B cell (primary cell): ENCODE measurements around the gene SCARB1. TPM values are rescaled to one million over a fixed set of nuclear protein-coding genes. Genes with fewer than 3 reads are reported as not detected.
"Not testable (repeated sequence)": the region's sequence is repeated elsewhere in the genome, so short reads cannot be mapped to it uniquely, and the experiment has no call there.

Source experiments
- ATAC-seq: fragments of 200-7000 bp; cut with Tn5 transposase; one replicate; pipeline ENCODE4 v1.10.0; 2021; ENCODE audit warnings: low read depth, mild to moderate bottlenecking, moderate number of reproducible peaks, moderate library complexity
- CTCF ChIA-PET: fragments of 350-600 bp; sonication (Branson Sonifier 250); formaldehyde crosslinking; loops from one replicate; lab custom pipeline; 2021; ENCODE audit warnings: antibody characterized with exemption, inconsistent platforms; lab: Charles Lee
- POLR2A ChIA-PET: fragments of 350-600 bp; sonication (Branson Sonifier 250); formaldehyde crosslinking; loops from one replicate; lab custom pipeline; 2021; ENCODE audit warnings: antibody characterized with exemption; lab: Charles Lee
- DNase-seq: peaks from one replicate; pipeline ENCODE4 v3.0.0; 2013
- H2AFZ ChIP-seq: 2 replicates; pipeline ENCODE4 v1.6.1; 2012; ENCODE audit warnings: mild to moderate bottlenecking, low read depth, low read length; ENCODE audit not compliant: insufficient read depth, poor library complexity, severe bottlenecking
- H3K27ac ChIP-seq, 2 donors: 1 replicate in 1 of 2; 2 replicates in 1 of 2; pipeline ENCODE4 v1.5.1; 2012 to 2013; ENCODE audit warnings: low read length in 2 of 2, mild to moderate bottlenecking in 2 of 2, moderate library complexity in 1 of 2
- H3K27me3 ChIP-seq, 4 experiments: fragments of 200-600 bp in 1 of 4; sonication (generic) in 1 of 4; replicated peaks in 1 of 4; 1 replicate in 2 of 4; 2 replicates in 2 of 4; pipeline versions ENCODE4 v1.6.1 to v1.7.0; 2013 to 2016; ENCODE audit warnings: low read length in 3 of 4, mild to moderate bottlenecking in 2 of 4, mixed read lengths in 1 of 4, moderate library complexity in 1 of 4; ENCODE audit not compliant: insufficient read depth in 4 of 4, control insufficient read depth in 3 of 4; ENCODE audit errors: control extremely low read depth in 1 of 4
- H3K36me3 ChIP-seq, 2 experiments: replicated peaks in 1 of 2; 1 replicate in 1 of 2; 2 replicates in 1 of 2; pipeline versions ENCODE4 v1.6.1 to v1.7.1; 2013; ENCODE audit warnings: low read length in 1 of 2; ENCODE audit not compliant: insufficient read depth in 2 of 2, control insufficient read depth in 1 of 2; ENCODE audit errors: control extremely low read depth in 1 of 2, extremely low read depth in 1 of 2
- H3K4me1 ChIP-seq, 2 donors: fragments of 200-600 bp in 1 of 2; sonication (generic) in 1 of 2; 1 replicate in 1 of 2; 2 replicates in 1 of 2; pipeline versions ENCODE4 v1.5.1 to v1.6.1; 2013 to 2017; ENCODE audit warnings: low read length in 2 of 2; ENCODE audit not compliant: control insufficient read depth in 2 of 2, insufficient read depth in 2 of 2
- H3K4me2 ChIP-seq: replicated peaks from 2 replicates; pipeline ENCODE3; 2012; ENCODE audit warnings: mild to moderate bottlenecking, low read depth, low read length; ENCODE audit not compliant: poor library complexity, severe bottlenecking
- H3K4me3 ChIP-seq, 5 experiments: fragments of 200-600 bp in 1 of 5; sonication (generic) in 1 of 5; 1 replicate in 3 of 5; 2 replicates in 2 of 5; pipeline versions ENCODE4 v1.5.1 to v1.7.0; 2011 to 2016; ENCODE audit warnings: low read length in 4 of 5, mild to moderate bottlenecking in 4 of 5, low read depth in 2 of 5, control low read depth in 1 of 5, moderate library complexity in 1 of 5; ENCODE audit not compliant: insufficient read depth in 1 of 5; ENCODE audit errors: control extremely low read depth in 1 of 5, extremely low read depth in 1 of 5
- H3K79me2 ChIP-seq: fragments of 200-600 bp; sonication (generic); one replicate; pipeline ENCODE4 v1.6.0; 2016; ENCODE audit warnings: low read length; ENCODE audit not compliant: control insufficient read depth, insufficient read depth
- H3K9ac ChIP-seq: fragments of 200-600 bp; sonication (generic); 2 replicates; pipeline ENCODE4 v1.6.1; 2017; ENCODE audit warnings: mild to moderate bottlenecking, low read length, moderate library complexity
- H3K9me3 ChIP-seq, 3 donors: one replicate each; pipeline versions ENCODE4 v1.6.1 to v1.7.1; 2013; ENCODE audit warnings: low read length in 2 of 3; ENCODE audit not compliant: control insufficient read depth in 2 of 3, insufficient read depth in 1 of 3; ENCODE audit errors: control extremely low read depth in 1 of 3
- H4K20me1 ChIP-seq: 2 replicates; pipeline ENCODE4 v1.6.0; 2012; ENCODE audit warnings: mild to moderate bottlenecking, low read length; ENCODE audit not compliant: insufficient read depth, control insufficient read depth, poor library complexity, severe bottlenecking
- H3K27ac Mint-ChIP-seq: one replicate; pipeline ENCODE4 v1.8.0; 2021; ENCODE audit warnings: mixed read lengths
- H3K27me3 Mint-ChIP-seq: one replicate; pipeline ENCODE4 v1.8.0; 2021; ENCODE audit warnings: mixed read lengths
- H3K4me1 Mint-ChIP-seq: one replicate; pipeline ENCODE4 v1.8.0; 2021; ENCODE audit warnings: mixed read lengths
- H3K4me3 Mint-ChIP-seq: one replicate; pipeline ENCODE4 v1.8.0; 2021; ENCODE audit warnings: mixed read lengths
- H3K9me3 Mint-ChIP-seq: one replicate; pipeline ENCODE4 v1.8.0; 2022; ENCODE audit warnings: mixed read lengths; ENCODE audit not compliant: insufficient read depth
- CTCF ChIP-seq: fragments of 200-600 bp; IDR thresholded peaks from one replicate; pipeline ENCODE4 v1.8.0; 2022; ENCODE audit warnings: antibody characterized with exemption, mild to moderate bottlenecking
- EZH2 ChIP-seq: IDR thresholded peaks from 2 replicates; pipeline ENCODE4 v1.6.1; 2012; ENCODE audit warnings: borderline replicate concordance, low read depth, mild to moderate bottlenecking, moderate library complexity, low read length; ENCODE audit not compliant: insufficient read depth, poor library complexity, severe bottlenecking
- WGBS: methylation state at CpG from one replicate; pipeline ENCODE4 v1.1.5; 2013; ENCODE audit warnings: missing lambda C conversion rate; ENCODE audit not compliant: insufficient coverage; 5-methylcytosine and 5-hydroxymethylcytosine counted together
- intact Hi-C: fragments of 100-400 bp; cut with micrococcal nuclease; formaldehyde crosslinking; loops from one replicate; pipeline ENCODE4 v1.10.0; 2022
- polyA minus RNA-seq: library from RNA; depleted of rRNA, polyadenylated mRNA; stranded (reverse); fragments of >200 nt; gene quantifications from 2 replicates; pipeline ENCODE4 v1.2.3, GENCODE V29; 2012
- polyA plus RNA-seq: library from polyadenylated mRNA; depleted of rRNA; stranded (reverse); fragments of >200 nt; gene quantifications from 2 replicates; pipeline ENCODE4 v1.2.3, GENCODE V29; 2012
- total RNA-seq, 2 donors: library from RNA; stranded (reverse); fragments of 120-200 nt in 1 of 2; gene quantifications; 1 replicate in 1 of 2; 2 replicates in 1 of 2; pipeline versions ENCODE4 v1.2.3 to v1.2.4, GENCODE V29; 2013 to 2022

SCARB1 gene
- total RNA-seq (25.8 and 26.8 TPM in 2 replicates), polyA plus RNA-seq (30.0 and 30.7 TPM in 2 replicates), polyA minus RNA-seq (12.1 and 19.5 TPM in 2 replicates)
- 5.5 TPM for total RNA-seq (2013)

GRCh38 chr12:124863416-124864325 is at the start of gene SCARB1:
Gene SCARB1 (minus strand): TSS chr12:124863864. CDS start chr12:124863720, 144 bp downstream.
- intact Hi-C loops, result loop anchor here (1.0 to 5.0 kb wide), 5 partner anchors 21 to 471 kb away; partner anchors contain the start of genes AACS and BRI3BP
- ChIA-PET POLR2A (interaction anchor here (0.6 to 1.4 kb wide), 3 partner anchors 20 to 54 kb away, joined by 3 to 5 read pairs (median 3); no protein-coding TSS in a partner anchor), CTCF (interaction anchor here (0.9 to 1.3 kb wide), 4 partner anchors 34 to 42 kb away, joined by 3 to 5 read pairs (median 4); no protein-coding TSS in a partner anchor)
- Histone ChIP-seq H3K9me3 (no peaks in the 10 kb centered on the region), H2AFZ (peak within 1 kb of the TSS; percentile 98), H3K27ac (peak within 1 kb of the TSS; percentile 63 to 80), H3K4me2 (peak within 1 kb of the TSS; percentile 97), H3K27me3 (no peaks in the 10 kb centered on the region), H3K79me2 (no peaks in the 10 kb centered on the region), H3K4me3 (peak within 1 kb of the TSS; percentile 19 to 78 (median 62)), H3K4me1 (peaks cover 18 to 31% of the 10 kb centered on the region in 2 donors), H4K20me1 (no peaks in the 10 kb centered on the region), H3K36me3 (no peaks in the 10 kb centered on the region), H3K9ac (peak within 1 kb of the TSS; percentile 78)
- ATAC-seq, result peak; percentile 89
- DNase-seq, result peak; percentile 87
- TF ChIP-seq EZH2 (no peak), CTCF (no peak)
- Mint-ChIP-seq H3K27me3 (no peaks in the 10 kb centered on the region), H3K4me1 (peaks cover 42% of the 10 kb centered on the region), H3K27ac (peak within 1 kb of the TSS; percentile 87), H3K9me3 (no peaks in the 10 kb centered on the region), H3K4me3 (peak within 1 kb of the TSS; percentile 87)
- WGBS, result under 1% methylated on average over 89 of the region's 89 CpGs

GRCh38 chr12:124912529-124913287 is 49.0 kb upstream of the SCARB1 start:
- H3K9me3 ChIP-seq, H3K27me3 Mint-ChIP-seq, H3K27me3 ChIP-seq, H3K27ac ChIP-seq, H3K9me3 Mint-ChIP-seq, H3K4me3 ChIP-seq, ATAC-seq, H2AFZ ChIP-seq, H3K9ac ChIP-seq, DNase-seq, H3K4me2 ChIP-seq: not testable (repeated sequence)
- peaks cover 41% of the 10 kb centered on the region for H4K20me1 ChIP-seq
- peak overlapping the region; percentile 99 for H3K4me3 Mint-ChIP-seq
- ChIA-PET CTCF (interaction anchor here (1.3 to 17.1 kb wide), 2 partner anchors 9 to 27 kb away, joined by 4 to 392 read pairs; no protein-coding TSS in a partner anchor), POLR2A (interaction anchor here (1.1 to 2.7 kb wide), 3 partner anchors 9 to 50 kb away, joined by 4 to 58 read pairs (median 4); no protein-coding TSS in a partner anchor)
- H3K27ac Mint-ChIP-seq, result peak overlapping the region; percentile 63
- WGBS, result 96% methylated on average over 5 of the region's 21 CpGs
- H3K4me1 ChIP-seq, result peaks cover 37 to 48% of the 10 kb centered on the region in 2 donors
- peaks cover 27% of the 10 kb centered on the region for H3K79me2 ChIP-seq
- peaks cover 66% of the 10 kb centered on the region for H3K4me1 Mint-ChIP-seq
- H3K36me3 ChIP-seq, result peaks cover 4 to 24% of the 10 kb centered on the region in 2 experiments
- intact Hi-C loops, result loop anchor here (10.0 kb wide), 1 partner anchor 458 kb away; no protein-coding TSS in a partner anchor
